ENCODE measurements around the gene GXYLT1.
A peak's percentile ranks its signal among the peaks of the same experiment; 100 is the strongest.

The GXYLT1 gene

GRCh38 chr12:42094277-42094676 lies 50.4 kb downstream of the GXYLT1 start:
- ATAC-seq (ENCODE audit: low read depth): no peak; the same call in 2 of the 3 replicates
- TF ChIP-seq CTCF (IDR thresholded peaks at IDR 0.05; ENCODE audit: poor library complexity, severe bottlenecking): no peak
- DNase-seq (ENCODE audit: low spot score): no peak
- Histone ChIP-seq H3K27ac (ENCODE audit: poor library complexity, severe bottlenecking) (no peak overlapping the region), H3K9me3 (ENCODE audit: severe bottlenecking) (no peaks in the 10 kb centered on the region), H3K4me3 (ENCODE audit: severe bottlenecking) (no peak overlapping the region), H3K4me1 (ENCODE audit: insufficient read depth, poor library complexity, severe bottlenecking) (peaks cover 18% of the 10 kb centered on the region), H3K27me3 (ENCODE audit: insufficient read depth, poor library complexity, severe bottlenecking) (no peaks in the 10 kb centered on the region), H3K36me3 (ENCODE audit: low read depth) (peaks cover 26% of the 10 kb centered on the region)

GRCh38 chr12:42091769-42092168 lies 52.9 kb downstream of the GXYLT1 start:
- no peak for ATAC-seq (ENCODE audit: low read depth)
- peaks cover 12% of the 10 kb centered on the region for H3K4me1 ChIP-seq (ENCODE audit: insufficient read depth, poor library complexity, severe bottlenecking)
- H3K36me3 ChIP-seq (ENCODE audit: low read depth): peaks cover 13% of the 10 kb centered on the region
- DNase-seq (ENCODE audit: low spot score): no peak
- no peaks in the 10 kb centered on the region for H3K27me3 ChIP-seq (ENCODE audit: insufficient read depth, poor library complexity, severe bottlenecking)
- no peak overlapping the region for H3K4me3 ChIP-seq (ENCODE audit: severe bottlenecking)
- H3K9me3 ChIP-seq (ENCODE audit: severe bottlenecking): no peaks in the 10 kb centered on the region
- peak overlapping the region; percentile 39 for H3K27ac ChIP-seq (ENCODE audit: poor library complexity, severe bottlenecking)
- no peak for TF ChIP-seq CTCF (IDR thresholded peaks at IDR 0.05; ENCODE audit: poor library complexity, severe bottlenecking)

- H3K4me3 ChIP-seq (ENCODE audit: severe bottlenecking): no peak overlapping the region
- H3K27ac ChIP-seq (ENCODE audit: poor library complexity, severe bottlenecking): peak overlapping the region; percentile 39
- no peak for DNase-seq (ENCODE audit: low spot score)
- H3K27me3 ChIP-seq (ENCODE audit: insufficient read depth, poor library complexity, severe bottlenecking): no peaks in the 10 kb centered on the region
- H3K36me3 ChIP-seq (ENCODE audit: low read depth): peaks cover 5% of the 10 kb centered on the region; the same call in 1 of the 2 replicates
- no peaks in the 10 kb centered on the region for H3K9me3 ChIP-seq (ENCODE audit: severe bottlenecking)
- TF ChIP-seq CTCF (IDR thresholded peaks at IDR 0.05; ENCODE audit: poor library complexity, severe bottlenecking): no peak
- H3K4me1 ChIP-seq (ENCODE audit: insufficient read depth, poor library complexity, severe bottlenecking): peaks cover 12% of the 10 kb centered on the region
- peak; percentile 94 for ATAC-seq (ENCODE audit: low read depth)
Observed at GRCh38 chr12:42090899-42091298, 53.8 kb downstream of the GXYLT1 start.

GRCh38 chr12:42086031-42086430 lies 58.6 kb downstream of the GXYLT1 start:
- no peak for DNase-seq (ENCODE audit: low spot score)

More at GRCh38 chr12:42086031-42086430, 58.6 kb downstream of the GXYLT1 start:
- H3K4me3 ChIP-seq (ENCODE audit: severe bottlenecking): no peak overlapping the region
- no peaks in the 10 kb centered on the region for H3K9me3 ChIP-seq (ENCODE audit: severe bottlenecking)
- no peak for ATAC-seq (ENCODE audit: low read depth)
- peaks cover 7% of the 10 kb centered on the region for H3K4me1 ChIP-seq (ENCODE audit: insufficient read depth, poor library complexity, severe bottlenecking)
- no peaks in the 10 kb centered on the region for H3K27me3 ChIP-seq (ENCODE audit: insufficient read depth, poor library complexity, severe bottlenecking)
- no peak for TF ChIP-seq CTCF (IDR thresholded peaks at IDR 0.05; ENCODE audit: poor library complexity, severe bottlenecking)
- no peaks in the 10 kb centered on the region; the same call in 1 of the 2 replicates for H3K36me3 ChIP-seq (ENCODE audit: low read depth)
- no peak overlapping the region for H3K27ac ChIP-seq (ENCODE audit: poor library complexity, severe bottlenecking)

Measured in RWPE2 (cell line).